Mesenchymal stem cell (in vitro differentiated cells and primary cell): ENCODE results near the gene LINS1.

Experiments used
- DNase-seq: peaks from one replicate; pipeline ENCODE4 v3.0.0-alpha.2; 2013
- H2AFZ ChIP-seq: one replicate; pipeline ENCODE4 v1.6.1; 2013; ENCODE audit warnings: low read depth, mild to moderate bottlenecking, control low read depth, inconsistent platforms, low read length, moderate library complexity
- H2AK5ac ChIP-seq: 2 replicates; pipeline ENCODE4 v1.6.1; 2013; ENCODE audit warnings: low read length, moderate library complexity, mild to moderate bottlenecking, inconsistent platforms; ENCODE audit not compliant: severe bottlenecking
- H2BK120ac ChIP-seq: one replicate; pipeline ENCODE4 v1.6.1; 2013; ENCODE audit warnings: low read depth, mild to moderate bottlenecking, inconsistent platforms, low read length, moderate library complexity
- H2BK12ac ChIP-seq, 2 experiments: one replicate each; pipeline ENCODE4 v1.6.1; 2013; ENCODE audit warnings: inconsistent platforms in 2 of 2, low read length in 2 of 2, mild to moderate bottlenecking in 2 of 2, moderate library complexity in 2 of 2, control low read depth in 1 of 2
- H2BK15ac ChIP-seq: one replicate; pipeline ENCODE4 v1.6.1; 2013; ENCODE audit warnings: mild to moderate bottlenecking, low read depth, inconsistent platforms; ENCODE audit not compliant: poor library complexity, severe bottlenecking
- H2BK5ac ChIP-seq: 2 replicates; pipeline ENCODE4 v1.6.1; 2013; ENCODE audit warnings: low read depth, mild to moderate bottlenecking, low read length, control low read depth, inconsistent platforms; ENCODE audit not compliant: poor library complexity, severe bottlenecking
- H3K14ac ChIP-seq, 2 experiments: one replicate each; pipeline ENCODE4 v1.6.1; 2013; ENCODE audit warnings: inconsistent platforms in 2 of 2, low read length in 2 of 2, control low read depth in 1 of 2, mild to moderate bottlenecking in 1 of 2, moderate library complexity in 1 of 2
- H3K18ac ChIP-seq, 2 experiments: one replicate each; pipeline ENCODE4 v1.6.1; 2013; ENCODE audit warnings: inconsistent platforms in 2 of 2, low read length in 2 of 2, control low read depth in 1 of 2, low read depth in 1 of 2, mild to moderate bottlenecking in 1 of 2
- H3K23ac ChIP-seq, 2 experiments: one replicate each; pipeline ENCODE4 v1.6.1; 2013; ENCODE audit warnings: inconsistent platforms in 2 of 2, low read length in 2 of 2, mild to moderate bottlenecking in 2 of 2, moderate library complexity in 2 of 2, control low read depth in 1 of 2
- H3K27ac ChIP-seq: 2 replicates; pipeline ENCODE4 v1.5.1; 2013; ENCODE audit warnings: mild to moderate bottlenecking, moderate library complexity, low read length, control low read depth, inconsistent platforms; ENCODE audit not compliant: poor library complexity, severe bottlenecking
- H3K27me3 ChIP-seq, 2 experiments: 2 replicates each; pipeline versions ENCODE4 v1.6.1 to v1.7.0; 2013; ENCODE audit warnings: low read length in 2 of 2, mild to moderate bottlenecking in 2 of 2, moderate library complexity in 2 of 2, control low read depth in 1 of 2, inconsistent platforms in 1 of 2; ENCODE audit not compliant: control insufficient read depth in 1 of 2, insufficient read depth in 1 of 2
- H3K36me3 ChIP-seq, 2 experiments: 2 replicates each; pipeline versions ENCODE4 v1.6.1 to v1.7.0; 2013; ENCODE audit warnings: low read length in 2 of 2, control low read depth in 1 of 2, inconsistent platforms in 1 of 2, low read depth in 1 of 2, mild to moderate bottlenecking in 1 of 2; ENCODE audit not compliant: insufficient read depth in 2 of 2, control insufficient read depth in 1 of 2
- H3K4ac ChIP-seq, 2 experiments: one replicate each; pipeline ENCODE4 v1.6.1; 2013; ENCODE audit warnings: inconsistent platforms in 2 of 2, low read length in 2 of 2, mild to moderate bottlenecking in 2 of 2, moderate library complexity in 2 of 2, control low read depth in 1 of 2, low read depth in 1 of 2
- H3K4me1 ChIP-seq: 2 replicates; pipeline ENCODE4 v1.6.1; 2013; ENCODE audit warnings: low read depth, low read length, control low read depth; ENCODE audit not compliant: control insufficient read depth, insufficient read depth
- H3K4me2 ChIP-seq: 2 replicates; pipeline ENCODE4 v1.6.1; 2013; ENCODE audit warnings: low read length, mild to moderate bottlenecking, inconsistent platforms; ENCODE audit not compliant: poor library complexity, severe bottlenecking
- H3K4me3 ChIP-seq, 2 experiments: 2 replicates each; pipeline versions ENCODE4 v1.5.1 to v1.7.0; 2013; ENCODE audit warnings: low read length in 2 of 2, mild to moderate bottlenecking in 2 of 2, control low read depth in 1 of 2, low read depth in 1 of 2; ENCODE audit not compliant: insufficient read depth in 1 of 2
- H3K79me1 ChIP-seq: replicated peaks from 2 replicates; pipeline ENCODE4 v1.6.1; 2013; ENCODE audit warnings: mild to moderate bottlenecking, control low read depth, low read length, inconsistent platforms; ENCODE audit not compliant: poor library complexity, severe bottlenecking
- H3K9ac ChIP-seq: 2 replicates; pipeline ENCODE4 v1.7.0; 2013; ENCODE audit warnings: mild to moderate bottlenecking, low read length, moderate library complexity
- H3K9me3 ChIP-seq: 2 replicates; pipeline ENCODE4 v1.7.0; 2013; ENCODE audit warnings: mild to moderate bottlenecking, low read length; ENCODE audit not compliant: control insufficient read depth
- H4K8ac ChIP-seq: one replicate; pipeline ENCODE4 v1.6.1; 2013; ENCODE audit warnings: inconsistent platforms, mild to moderate bottlenecking, low read length, moderate library complexity
- H4K91ac ChIP-seq: one replicate; pipeline ENCODE4 v1.6.1; 2013; ENCODE audit warnings: mild to moderate bottlenecking, low read length, inconsistent platforms
- WGBS: methylation state at CpG from one replicate; pipeline ENCODE4 v1.1.7; 2013; ENCODE audit warnings: mixed read lengths; 5-methylcytosine and 5-hydroxymethylcytosine counted together

LINS1 gene

DNA sequence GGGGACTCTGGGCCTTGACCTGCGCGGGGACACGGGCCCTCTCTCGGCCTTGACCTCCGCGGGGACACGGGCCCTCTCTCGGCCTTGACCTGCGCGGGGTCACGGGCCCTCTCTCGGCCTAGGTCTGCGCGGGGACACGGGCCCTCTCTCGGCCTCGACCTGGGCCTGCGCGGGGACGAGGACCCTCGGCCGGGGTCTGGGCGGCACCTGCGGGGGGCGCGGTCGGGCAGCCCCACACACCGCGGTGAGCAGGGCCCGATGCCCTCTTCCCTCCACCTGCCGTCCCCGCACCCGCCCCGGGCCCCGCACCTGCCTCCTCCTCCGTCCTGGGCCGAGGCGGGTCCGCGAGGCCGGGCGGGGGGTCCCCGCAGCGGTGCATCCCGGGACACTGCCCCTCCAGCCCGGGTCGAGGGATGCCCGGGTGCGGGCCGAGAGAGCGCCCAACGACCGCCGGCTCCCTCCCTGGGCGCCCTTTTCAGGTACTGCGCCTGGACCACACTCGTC, 57.6 kb downstream of the LINS1 start:
- no peak overlapping the region for H2BK15ac ChIP-seq
- H3K27ac ChIP-seq: no peak overlapping the region
- H2AFZ ChIP-seq: no peak overlapping the region
- no peak overlapping the region for H2BK12ac ChIP-seq
- H3K4me2 ChIP-seq: no peak overlapping the region
- H3K23ac ChIP-seq: no peak overlapping the region
- no peak overlapping the region for H3K18ac ChIP-seq
- no peak overlapping the region for H3K4me3 ChIP-seq
- no peak overlapping the region for H2BK120ac ChIP-seq
- H3K36me3 ChIP-seq: no peaks in the 10 kb centered on the region
- H3K14ac ChIP-seq: no peak overlapping the region
- H4K8ac ChIP-seq: no peak overlapping the region
- no peaks in the 10 kb centered on the region for H3K79me1 ChIP-seq
- no peak for DNase-seq
- H2BK5ac ChIP-seq: no peak overlapping the region
- no peak overlapping the region for H3K9ac ChIP-seq
- H4K91ac ChIP-seq: no peak overlapping the region
- 95% methylated on average over 57 of the region's 57 CpGs for WGBS
- H3K4me1 ChIP-seq: no peaks in the 10 kb centered on the region
- no peak overlapping the region for H3K4ac ChIP-seq
- no peaks in the 10 kb centered on the region for H3K27me3 ChIP-seq
- no peak overlapping the region for H2AK5ac ChIP-seq
- H3K9me3 ChIP-seq: no peaks in the 10 kb centered on the region

DNA sequence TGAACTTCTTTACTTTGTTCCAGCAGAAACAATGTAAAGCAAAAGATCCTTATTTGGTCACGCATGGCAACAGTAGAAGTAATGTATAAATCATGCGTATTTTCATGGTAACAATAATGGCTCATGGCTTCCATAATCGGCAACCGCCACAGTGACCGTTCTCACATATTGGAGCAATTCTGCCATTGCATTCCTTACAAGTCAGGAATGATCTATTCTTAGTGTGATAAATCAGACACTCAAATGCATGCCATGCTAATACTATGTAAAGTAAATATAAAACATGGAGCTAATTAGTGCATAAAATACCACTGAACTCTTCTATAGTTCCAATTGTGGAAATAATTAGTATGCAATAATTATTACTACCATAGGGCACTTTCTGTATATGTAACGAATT, 59.7 kb downstream of the LINS1 start:
- H3K23ac ChIP-seq: no peak overlapping the region
- WGBS: 92% methylated on average over 5 of the region's 6 CpGs
- no peak overlapping the region for H4K91ac ChIP-seq
- no peak overlapping the region for H3K4me2 ChIP-seq
- no peak for DNase-seq
- H4K8ac ChIP-seq: no peak overlapping the region
- no peak overlapping the region for H3K14ac ChIP-seq
- H3K9me3 ChIP-seq: no peaks in the 10 kb centered on the region
- no peak overlapping the region for H2AK5ac ChIP-seq
- H3K4ac ChIP-seq: no peak overlapping the region
- no peak overlapping the region for H3K18ac ChIP-seq
- no peak overlapping the region for H2BK120ac ChIP-seq
- no peak overlapping the region for H3K4me3 ChIP-seq
- no peaks in the 10 kb centered on the region for H3K4me1 ChIP-seq
- H2AFZ ChIP-seq: no peak overlapping the region
- H2BK12ac ChIP-seq: no peak overlapping the region
- H3K27me3 ChIP-seq: no peaks in the 10 kb centered on the region
- no peak overlapping the region for H3K27ac ChIP-seq
- no peak overlapping the region for H2BK5ac ChIP-seq
- H3K9ac ChIP-seq: no peak overlapping the region
- H3K36me3 ChIP-seq: no peaks in the 10 kb centered on the region
- no peak overlapping the region for H2BK15ac ChIP-seq
- no peaks in the 10 kb centered on the region for H3K79me1 ChIP-seq

DNA sequence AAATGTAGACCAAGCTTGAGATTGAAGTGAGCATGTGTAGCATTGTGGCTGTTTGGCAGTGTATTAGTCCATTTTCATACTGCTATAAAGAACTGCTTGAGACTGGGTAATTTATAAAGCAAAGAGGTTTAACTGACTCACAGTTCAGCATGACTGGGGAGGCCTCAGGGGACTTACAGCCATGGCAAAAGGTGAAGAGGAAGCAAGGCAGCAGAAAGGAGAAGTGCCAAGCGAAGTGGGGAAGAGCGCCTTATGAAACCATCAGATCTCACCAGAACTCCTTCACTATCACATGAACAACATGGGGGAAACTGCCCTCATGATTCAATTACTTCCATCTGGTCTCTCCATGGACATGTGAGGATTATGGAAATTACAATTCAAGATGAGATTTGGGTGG, 64.7 kb downstream of the LINS1 start:
- no peak for DNase-seq
- H3K4me2 ChIP-seq: no peak overlapping the region
- H3K9ac ChIP-seq: no peak overlapping the region
- no peaks in the 10 kb centered on the region for H3K9me3 ChIP-seq
- no peak overlapping the region for H2AFZ ChIP-seq
- no peak overlapping the region for H3K4ac ChIP-seq
- H3K27me3 ChIP-seq: peaks cover 0 to 2% of the 10 kb centered on the region in 2 experiments
- H3K36me3 ChIP-seq: no peaks in the 10 kb centered on the region
- no peak overlapping the region for H2BK5ac ChIP-seq
- no peak overlapping the region for H3K23ac ChIP-seq
- H4K91ac ChIP-seq: no peak overlapping the region
- H4K8ac ChIP-seq: no peak overlapping the region
- no peaks in the 10 kb centered on the region for H3K4me1 ChIP-seq
- H2BK12ac ChIP-seq: no peak overlapping the region
- H3K14ac ChIP-seq: no peak overlapping the region
- H2BK120ac ChIP-seq: no peak overlapping the region
- no peak overlapping the region for H3K18ac ChIP-seq
- no peak overlapping the region for H3K4me3 ChIP-seq
- H2AK5ac ChIP-seq: no peak overlapping the region
- no peak overlapping the region for H3K27ac ChIP-seq
- no peaks in the 10 kb centered on the region for H3K79me1 ChIP-seq
- WGBS: no CpG with 5 or more reads among the region's 2 CpGs
- H2BK15ac ChIP-seq: no peak overlapping the region

DNA sequence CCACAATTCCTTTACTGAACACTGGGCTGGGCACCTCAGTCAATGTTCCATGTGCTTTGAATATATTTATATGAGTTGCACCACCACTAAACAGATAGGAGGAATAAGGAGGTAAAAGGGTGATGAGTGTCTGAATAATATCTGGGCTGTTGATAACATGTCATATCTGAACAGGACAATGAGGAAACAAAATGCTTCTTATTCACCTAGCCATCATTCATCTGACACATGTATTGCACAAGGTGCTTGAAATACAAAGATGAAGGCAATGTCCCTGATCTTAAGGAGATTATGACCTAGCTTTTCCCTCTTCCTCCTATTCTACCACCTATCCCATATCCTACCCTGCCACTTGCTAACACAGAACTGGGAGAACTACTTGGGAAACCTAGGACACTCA, 65.3 kb downstream of the LINS1 start:
- Histone ChIP-seq H2AK5ac (no peak overlapping the region), H3K14ac (no peak overlapping the region), H2BK12ac (no peak overlapping the region), H3K4me2 (no peak overlapping the region), H4K91ac (no peak overlapping the region), H3K4me1 (no peaks in the 10 kb centered on the region), H2BK15ac (no peak overlapping the region), H3K27ac (no peak overlapping the region), H2BK120ac (no peak overlapping the region), H2AFZ (no peak overlapping the region), H3K36me3 (no peaks in the 10 kb centered on the region), H3K9ac (no peak overlapping the region), H3K79me1 (no peaks in the 10 kb centered on the region), H3K27me3 (peaks cover 0 to 8% of the 10 kb centered on the region in 2 experiments), H3K23ac (no peak overlapping the region), H2BK5ac (no peak overlapping the region), H4K8ac (no peak overlapping the region), H3K9me3 (no peaks in the 10 kb centered on the region), H3K18ac (no peak overlapping the region), H3K4me3 (no peak overlapping the region), H3K4ac (no peak overlapping the region)
- DNase-seq: no peak
